ENCODE data around the gene P2RY11.

The P2RY11 gene

GRCh38 chr19:10093295-10094186 lies 18.0 kb upstream of the P2RY11 start:
- no peak for DNase-seq (ENCODE audit: low read depth in 3 of 3)

DNA sequence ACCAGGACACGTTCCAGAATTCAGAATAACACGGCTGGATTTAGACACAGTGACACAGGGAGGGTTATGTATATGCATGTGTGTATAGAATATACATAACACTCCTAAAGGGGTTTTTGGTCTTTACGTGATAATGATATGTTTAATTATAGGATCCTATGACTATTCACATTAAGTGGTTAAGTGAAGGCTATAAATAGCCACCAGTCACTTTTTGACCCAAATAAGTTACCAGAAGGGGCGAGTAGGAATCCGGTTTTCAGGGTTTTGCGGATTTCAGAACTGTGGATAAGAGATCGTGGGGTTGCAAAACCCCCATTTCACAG lies 15.9 kb upstream of the P2RY11 start:
- DNase-seq (ENCODE audit: low read depth in 3 of 3), result no peak

DNA sequence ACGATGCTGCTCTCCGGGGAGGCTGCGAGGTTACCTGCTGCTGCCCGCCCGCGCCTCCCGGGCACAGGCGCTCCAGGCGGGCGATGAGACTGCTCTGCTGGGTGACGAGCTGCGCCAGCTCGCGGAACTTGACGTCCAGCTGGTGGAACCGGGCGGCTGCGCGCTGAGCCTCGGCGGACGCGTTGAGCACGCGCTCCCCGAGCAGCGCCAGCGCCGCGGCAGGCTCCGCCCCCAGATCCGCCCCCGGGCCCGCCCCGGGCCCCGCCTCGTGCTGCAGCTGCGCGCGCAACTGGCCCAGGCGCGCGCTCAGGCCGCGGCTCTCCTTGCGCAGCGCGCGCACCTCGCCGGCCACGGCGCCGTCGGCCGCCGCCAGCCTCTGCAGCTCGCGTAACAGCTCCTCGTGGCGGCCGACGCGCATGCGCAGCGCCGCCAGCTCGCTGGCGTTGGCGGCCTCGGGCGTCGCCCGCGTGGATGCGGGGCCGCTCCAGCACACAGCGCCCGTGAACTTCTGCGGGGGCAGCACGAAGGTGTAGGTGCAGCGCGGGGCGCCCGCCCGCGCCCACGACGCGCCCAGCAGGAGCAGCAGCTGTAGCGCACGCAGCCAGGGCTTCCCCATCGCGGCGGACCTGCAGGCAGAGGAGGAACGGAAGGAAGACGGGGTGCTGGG lies 15.4 kb upstream of the P2RY11 start:
- peak; percentile 72 to 84 (median 78) for DNase-seq (ENCODE audit: low read depth in 3 of 3)

GRCh38 chr19:10096615-10096963 lies 14.9 kb upstream of the P2RY11 start:
- no peak for DNase-seq (ENCODE audit: low read depth in 3 of 3)

DNA sequence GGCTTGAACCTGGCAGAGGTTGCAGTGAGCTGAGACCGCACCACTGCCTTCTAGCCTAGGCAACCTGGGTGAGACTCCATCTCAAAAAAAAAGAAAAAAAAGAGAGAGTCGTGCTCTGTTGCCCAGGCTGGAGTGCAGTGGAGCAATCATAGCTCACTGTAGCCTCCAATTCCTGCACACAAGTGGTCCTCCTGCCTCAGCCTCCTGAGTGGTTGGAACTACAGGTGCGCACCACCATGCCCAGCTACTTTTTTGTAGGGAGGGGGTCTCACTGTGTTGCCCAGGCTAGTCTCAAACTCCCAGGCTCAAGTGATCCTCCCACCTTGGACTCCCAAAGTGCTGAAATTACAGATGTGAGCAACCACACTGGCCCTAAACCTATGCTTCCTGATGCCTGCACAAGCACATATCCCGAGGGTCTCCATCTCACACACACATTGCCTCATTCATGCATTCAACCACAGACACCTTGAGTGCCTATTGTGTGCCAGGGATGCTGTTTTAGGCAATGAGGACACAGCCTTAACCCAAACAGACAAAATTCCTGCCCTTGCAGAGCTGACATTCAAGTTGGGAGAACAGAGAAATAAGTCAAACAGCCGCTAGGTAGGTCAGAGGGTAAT lies 11.2 kb upstream of the P2RY11 start:
- no peak for DNase-seq (ENCODE audit: low read depth in 3 of 3)

- no peak for DNase-seq (ENCODE audit: low read depth in 3 of 3)
Measured at GRCh38 chr19:10102787-10103236, 8.7 kb upstream of the P2RY11 start.

DNA sequence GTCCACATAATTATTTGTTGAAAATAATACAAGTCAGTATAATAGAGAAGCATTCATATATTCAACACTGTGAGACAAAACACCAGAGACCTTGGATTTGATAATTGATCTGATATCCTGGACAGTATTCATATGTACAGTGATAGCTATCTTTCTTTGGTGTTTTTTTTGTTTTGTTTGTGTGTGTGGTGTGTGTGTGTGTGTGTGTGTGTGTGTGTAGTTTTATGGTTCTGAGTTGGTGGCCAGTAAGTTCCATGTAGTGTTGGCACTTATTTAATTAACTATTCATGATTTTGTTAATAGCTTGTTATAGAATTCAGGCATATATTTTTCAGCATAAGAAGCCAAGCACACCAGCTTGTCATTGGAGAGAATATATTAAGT lies 7.4 kb upstream of the P2RY11 start:
- DNase-seq (ENCODE audit: low read depth in 3 of 3), result no peak

GRCh38 chr19:10104665-10105508 lies 6.6 kb upstream of the P2RY11 start:
- peak in 2 of 3 experiments; percentile 68 to 73 for DNase-seq (ENCODE audit: low read depth in 3 of 3)

- peak; percentile 70 to 87 (median 78) for DNase-seq (ENCODE audit: low read depth in 3 of 3)
Measured at GRCh38 chr19:10105509-10106099, 5.9 kb upstream of the P2RY11 start.

DNA sequence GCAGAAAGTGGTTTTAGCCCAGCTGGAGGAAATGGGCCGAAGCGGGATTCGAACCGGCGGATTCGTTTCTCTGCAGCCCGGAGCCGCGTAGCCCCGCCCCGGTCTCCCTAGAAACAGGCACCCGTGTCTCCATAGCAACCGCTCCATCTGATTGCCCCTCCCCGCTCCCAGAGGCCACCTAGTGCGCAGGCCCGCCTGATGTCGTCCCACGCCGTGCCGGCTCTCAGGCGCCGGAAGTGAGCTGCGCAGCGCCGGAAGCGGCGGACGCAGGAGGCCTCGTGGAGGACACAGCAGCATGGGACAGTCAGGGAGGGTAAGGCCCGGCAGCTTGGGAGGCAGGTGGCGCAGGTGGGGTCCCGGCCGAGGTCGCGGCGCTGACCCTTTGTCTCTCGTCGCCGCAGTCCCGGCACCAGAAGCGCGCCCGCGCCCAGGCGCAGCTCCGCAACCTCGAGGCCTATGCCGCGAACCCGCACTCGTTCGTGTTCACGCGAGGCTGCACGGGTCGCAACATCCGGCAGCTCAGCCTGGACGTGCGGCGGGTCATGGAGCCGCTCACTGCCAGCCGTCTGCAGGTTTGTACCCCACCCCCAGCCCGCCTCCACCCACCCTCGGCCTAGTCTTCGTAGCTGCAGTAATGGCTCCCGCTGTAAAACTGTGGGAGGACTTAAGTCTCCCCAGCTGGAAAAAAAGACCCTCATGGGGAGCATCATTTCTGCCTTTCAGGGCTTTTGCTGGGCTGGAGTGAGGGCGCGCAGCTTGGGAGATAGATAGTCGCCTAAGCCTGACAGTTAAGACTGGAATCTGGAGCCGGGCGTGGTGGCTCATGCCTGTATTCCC lies 5.2 kb upstream of the P2RY11 start, which contains the start of gene PPAN:
Gene PPAN, plus strand, starts transcription at position 263 of the 837 bp plus-strand sequence. Its CDS starts 33 bp downstream, at position 296.
- DNase-seq (ENCODE audit: low read depth in 3 of 3), result peak; percentile 96

GRCh38 chr19:10107254-10107653 lies 4.2 kb upstream of the P2RY11 start:
- DNase-seq (ENCODE audit: low read depth in 3 of 3), result no peak

GRCh38 chr19:10107817-10108367 lies 3.6 kb upstream of the P2RY11 start:
- DNase-seq (ENCODE audit: low read depth in 3 of 3), result no peak

- DNase-seq (ENCODE audit: low read depth in 3 of 3), result no peak
Measured at GRCh38 chr19:10109528-10109927, 2.0 kb upstream of the P2RY11 start.

DNA sequence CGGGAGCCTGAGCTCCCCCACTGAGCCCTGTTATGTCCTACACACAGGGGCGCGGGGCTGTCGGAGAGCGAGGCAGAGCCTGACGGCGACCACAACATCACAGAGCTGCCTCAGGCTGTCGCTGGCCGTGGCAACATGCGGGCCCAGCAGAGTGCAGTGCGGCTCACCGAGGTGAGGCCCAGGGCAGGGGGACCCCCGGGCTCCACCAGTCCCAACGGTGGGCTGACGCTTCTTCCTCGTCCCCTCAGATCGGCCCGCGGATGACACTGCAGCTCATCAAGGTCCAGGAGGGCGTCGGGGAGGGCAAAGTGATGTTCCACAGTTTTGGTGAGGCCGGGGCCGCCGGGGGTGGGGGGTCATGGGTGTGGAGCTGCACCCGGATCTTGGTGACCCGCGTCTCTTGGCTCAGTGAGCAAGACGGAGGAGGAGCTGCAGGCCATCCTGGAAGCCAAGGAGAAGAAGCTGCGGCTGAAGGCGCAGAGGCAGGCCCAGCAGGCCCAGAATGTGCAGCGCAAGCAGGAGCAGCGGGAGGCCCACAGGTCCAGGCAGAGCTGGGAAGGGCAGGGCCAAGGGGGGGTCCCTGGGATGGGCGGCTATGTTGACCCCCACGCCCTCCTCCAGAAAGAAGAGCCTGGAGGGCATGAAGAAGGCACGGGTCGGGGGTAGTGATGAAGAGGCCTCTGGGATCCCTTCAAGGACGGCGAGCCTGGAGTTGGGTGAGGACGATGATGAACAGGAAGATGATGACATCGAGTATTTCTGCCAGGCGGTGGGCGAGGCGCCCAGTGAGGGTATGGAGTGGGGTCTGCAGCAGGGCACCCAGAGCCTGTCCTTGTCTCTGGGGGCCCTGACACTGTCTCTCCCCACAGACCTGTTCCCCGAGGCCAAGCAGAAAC lies 1.2 kb upstream of the P2RY11 start:
- DNase-seq (ENCODE audit: low read depth in 3 of 3), result no peak

DNA sequence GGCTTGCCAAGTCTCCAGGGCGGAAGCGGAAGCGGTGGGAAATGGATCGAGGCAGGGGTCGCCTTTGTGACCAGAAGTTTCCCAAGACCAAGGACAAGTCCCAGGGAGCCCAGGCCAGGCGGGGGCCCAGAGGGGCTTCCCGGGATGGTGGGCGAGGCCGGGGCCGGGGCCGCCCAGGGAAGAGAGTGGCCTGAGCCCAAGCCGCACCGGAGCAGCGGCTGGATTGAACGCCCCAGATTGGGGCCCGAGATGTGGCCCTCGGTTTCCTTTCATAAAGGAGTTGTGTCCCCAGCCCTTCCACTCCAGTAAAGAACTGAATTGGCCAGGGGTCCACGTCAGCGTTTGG lies 548 bp upstream of the P2RY11 start:
- DNase-seq (ENCODE audit: low read depth in 3 of 3), result no peak

- peak in 1 of 3 experiments; percentile 72 for DNase-seq (ENCODE audit: low read depth in 3 of 3)
Measured at GRCh38 chr19:10112037-10112761, 706 bp downstream of the P2RY11 start.

DNA sequence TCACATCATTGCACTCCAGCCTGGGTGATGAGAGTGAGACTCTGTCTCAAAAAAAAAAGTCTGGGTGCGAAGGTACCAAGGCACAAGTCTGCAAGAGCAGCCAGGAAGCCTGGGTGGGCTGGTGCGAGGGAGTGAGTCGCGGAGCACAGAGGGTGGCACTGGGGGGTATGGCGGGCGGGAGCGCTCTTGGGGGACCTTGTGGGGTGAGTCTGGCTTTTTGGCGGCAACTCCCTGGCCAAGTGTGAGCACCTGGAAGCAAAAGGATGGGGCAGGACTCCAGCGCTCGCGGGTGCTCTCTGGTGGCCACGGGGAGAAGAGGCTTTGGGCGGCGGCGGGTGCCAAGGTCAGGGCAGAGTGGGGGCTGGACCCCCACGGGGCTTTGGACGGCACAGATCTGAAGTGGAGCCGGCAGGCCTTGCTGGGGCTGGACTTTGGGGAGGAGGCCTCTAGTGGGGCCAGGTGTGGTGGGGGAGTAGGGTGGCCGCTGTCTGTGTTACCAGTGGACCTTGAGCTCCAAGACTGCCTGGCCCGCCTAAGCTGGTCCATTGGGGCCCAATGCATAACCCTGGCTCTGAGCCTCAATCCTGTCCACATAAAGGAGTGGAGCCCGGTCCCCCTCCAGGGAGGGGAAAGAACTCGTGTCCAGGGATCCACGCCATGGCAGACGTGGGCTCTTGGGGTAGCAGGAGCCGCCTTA lies 1.6 kb downstream of the P2RY11 start:
- peak in 1 of 3 experiments; percentile 77 for DNase-seq (ENCODE audit: low read depth in 3 of 3)

DNA sequence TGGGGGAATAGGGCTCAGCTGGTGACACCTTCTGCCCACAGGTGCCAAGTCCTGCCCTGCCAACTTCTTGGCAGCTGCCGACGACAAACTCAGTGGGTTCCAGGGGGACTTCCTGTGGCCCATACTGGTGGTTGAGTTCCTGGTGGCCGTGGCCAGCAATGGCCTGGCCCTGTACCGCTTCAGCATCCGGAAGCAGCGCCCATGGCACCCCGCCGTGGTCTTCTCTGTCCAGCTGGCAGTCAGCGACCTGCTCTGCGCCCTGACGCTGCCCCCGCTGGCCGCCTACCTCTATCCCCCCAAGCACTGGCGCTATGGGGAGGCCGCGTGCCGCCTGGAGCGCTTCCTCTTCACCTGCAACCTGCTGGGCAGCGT lies 2.1 kb downstream of the P2RY11 start:
- no peak for DNase-seq (ENCODE audit: low read depth in 3 of 3)
